Left lung (tissue), 10 donors: ENCODE results near the gene KYNU. TPM values are rescaled to one million over a fixed set of nuclear protein-coding genes. Genes with fewer than 3 reads are reported as not detected.
"Not testable (repeated sequence)": the region's sequence is repeated elsewhere in the genome, so short reads cannot be mapped to it uniquely, and the experiment has no call there.

ENCODE experiments used
- ATAC-seq: fragments of 200-7000 bp; cut with Tn5 transposase; one replicate; pipeline ENCODE4 v1.9.1; 2020; ENCODE audit warnings: moderate library complexity
- DNase-seq, 4 donors: peaks; one replicate each; pipeline ENCODE4 v3.0.0-alpha.2; 2013 to 2020
- H3K27ac ChIP-seq, 2 donors: fragments of 200-600 bp; sonication (generic) in 1 of 2; one replicate each; pipeline versions ENCODE4 v1.5.0 to v1.8.0; 2020 to 2021
- H3K27me3 ChIP-seq, 2 donors: fragments of 200-600 bp; sonication (generic) in 1 of 2; one replicate each; pipeline versions ENCODE4 v1.5.0 to v1.8.0; 2020 to 2021
- H3K36me3 ChIP-seq, 2 donors: fragments of 200-600 bp; sonication (generic) in 1 of 2; one replicate each; pipeline versions ENCODE4 v1.5.0 to v1.8.0; 2020 to 2021
- H3K4me1 ChIP-seq, 2 donors: fragments of 200-600 bp; one replicate each; pipeline ENCODE4 v1.8.0; 2021
- H3K4me3 ChIP-seq, 2 donors: fragments of 200-600 bp; sonication (generic) in 1 of 2; one replicate each; pipeline versions ENCODE4 v1.5.0 to v1.8.0; 2020 to 2021; ENCODE audit warnings: mild to moderate bottlenecking in 1 of 2
- H3K9me3 ChIP-seq, 2 donors: fragments of 200-600 bp; sonication (generic) in 1 of 2; one replicate each; pipeline versions ENCODE4 v1.5.0 to v1.8.0; 2020 to 2021
- intact Hi-C, 2 donors: fragments of 100-400 bp; cut with DNase I; formaldehyde crosslinking; loops; one replicate each; pipeline versions ENCODE4 v1.11.2 to v1.14.2; 2022
- polyA plus RNA-seq, 6 donors: library from polyadenylated mRNA; unstranded; fragments of 120-200 nt; gene quantifications; one replicate each; pipeline ENCODE4 v1.2.1, GENCODE V29; 2013; ENCODE audit not compliant: insufficient read length in 6 of 6
- total RNA-seq, 2 donors: library from RNA; stranded (reverse); fragmentation: NEBNext Ultra II Directional; extraction: Animal tissue kit (Norgen Biotek cat#: 25700); gene quantifications; one replicate each; pipeline ENCODE4 v1.2.1, GENCODE V29; 2021
- TF ChIP-seq, protein P1 (sequence below), 2 donors: fragments of 200-600 bp; sonication (generic) in 1 of 2; IDR thresholded peaks; one replicate each; pipeline versions ENCODE4 v1.5.0 to v1.8.0; 2021; ENCODE audit warnings: antibody characterized with exemption in 2 of 2
- donor health status: DM: no; HTN: yes; CAD: no.
- donor health status: DM: no; HTN: no; CAD: no.

KYNU gene
- total and polyA plus RNA-seq, 8 donors = 0.72 to 29.7 (median 0.84) TPM

- H3K27me3 ChIP-seq = no peaks in the 10 kb centered on the region
- DNase-seq (no peak), ATAC-seq (no peak)
- no peak overlapping the region for H3K4me3 ChIP-seq
- TF ChIP-seq, protein P1, sequence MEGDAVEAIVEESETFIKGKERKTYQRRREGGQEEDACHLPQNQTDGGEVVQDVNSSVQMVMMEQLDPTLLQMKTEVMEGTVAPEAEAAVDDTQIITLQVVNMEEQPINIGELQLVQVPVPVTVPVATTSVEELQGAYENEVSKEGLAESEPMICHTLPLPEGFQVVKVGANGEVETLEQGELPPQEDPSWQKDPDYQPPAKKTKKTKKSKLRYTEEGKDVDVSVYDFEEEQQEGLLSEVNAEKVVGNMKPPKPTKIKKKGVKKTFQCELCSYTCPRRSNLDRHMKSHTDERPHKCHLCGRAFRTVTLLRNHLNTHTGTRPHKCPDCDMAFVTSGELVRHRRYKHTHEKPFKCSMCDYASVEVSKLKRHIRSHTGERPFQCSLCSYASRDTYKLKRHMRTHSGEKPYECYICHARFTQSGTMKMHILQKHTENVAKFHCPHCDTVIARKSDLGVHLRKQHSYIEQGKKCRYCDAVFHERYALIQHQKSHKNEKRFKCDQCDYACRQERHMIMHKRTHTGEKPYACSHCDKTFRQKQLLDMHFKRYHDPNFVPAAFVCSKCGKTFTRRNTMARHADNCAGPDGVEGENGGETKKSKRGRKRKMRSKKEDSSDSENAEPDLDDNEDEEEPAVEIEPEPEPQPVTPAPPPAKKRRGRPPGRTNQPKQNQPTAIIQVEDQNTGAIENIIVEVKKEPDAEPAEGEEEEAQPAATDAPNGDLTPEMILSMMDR (IDR thresholded peaks at IDR 0.05) = no peak
- no peaks in the 10 kb centered on the region for H3K9me3 ChIP-seq
- H3K36me3 ChIP-seq = no peaks in the 10 kb centered on the region
- peaks cover 0 to 22% of the 10 kb centered on the region in 2 donors for H3K4me1 ChIP-seq
- H3K27ac ChIP-seq = no peak overlapping the region
- intact Hi-C loops = no loop called here
Measured at GRCh38 chr2:143088388-143088787, 210.9 kb downstream of the KYNU start.

DNA sequence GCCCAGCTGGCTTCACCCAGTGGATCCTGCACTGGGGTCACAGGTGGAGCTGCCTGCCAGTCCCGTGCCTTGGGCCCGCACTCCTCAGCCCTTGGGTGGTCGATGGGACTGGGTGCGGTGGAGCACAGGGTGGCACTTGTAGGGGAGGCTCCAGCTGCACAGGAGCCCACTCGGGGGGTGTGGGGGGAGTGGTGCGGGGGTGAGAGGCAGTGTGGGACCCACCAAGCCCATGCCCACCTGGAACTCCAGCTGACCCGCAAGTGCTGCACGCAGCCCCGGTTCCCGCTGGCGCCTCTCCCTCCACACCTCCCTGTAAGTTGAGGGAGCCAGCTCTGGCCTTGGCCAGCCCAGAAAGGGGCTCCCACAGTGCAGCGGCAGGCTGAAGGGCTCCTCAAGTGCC, 212.1 kb downstream of the KYNU start:
- ATAC-seq, H3K4me3 ChIP-seq, H3K36me3 ChIP-seq, intact Hi-C loops, H3K27ac ChIP-seq, H3K27me3 ChIP-seq, H3K9me3 ChIP-seq: not testable (repeated sequence)
- DNase-seq = peak in 1 of 4 donors; percentile 49
- peaks cover 0 to 12% of the 10 kb centered on the region in 2 donors for H3K4me1 ChIP-seq
